Renal cortex interstitium (tissue), 11 donors: ENCODE measurements around the gene TPD52L1. TPM values are rescaled to one million over a fixed set of nuclear protein-coding genes. Genes with fewer than 3 reads are reported as not detected.

Experiments used
- DNase-seq, 11 donors: peaks; one replicate each; pipeline ENCODE4 v3.0.0-alpha.2; 2013; ENCODE audit warnings: low read depth in 9 of 11, low spot score in 4 of 11; ENCODE audit errors: extremely low read depth in 1 of 11
- polyA plus RNA-seq, 3 donors: library from polyadenylated mRNA; unstranded; fragments of 120-200 nt; gene quantifications; one replicate each; pipeline ENCODE4 v1.2.1, GENCODE V29; 2013; ENCODE audit not compliant: insufficient read length in 3 of 3

The TPD52L1 gene
- polyA plus RNA-seq, 3 donors, result 83.7 to 100 (median 91.4) TPM

GRCh38 chr6:125248136-125248535 is 94.6 kb downstream of the TPD52L1 start:
- DNase-seq, result no peak

GRCh38 chr6:125250511-125250910 is 96.9 kb downstream of the TPD52L1 start:
- DNase-seq, result no peak

GRCh38 chr6:125251516-125252220 is 98.1 kb downstream of the TPD52L1 start:
- peak in 3 of 11 donors; percentile 10 to 11 (median 10) for DNase-seq

GRCh38 chr6:125252891-125253290 is 99.3 kb downstream of the TPD52L1 start:
- no peak for DNase-seq

- no peak for DNase-seq
Observed at GRCh38 chr6:125253881-125254280, 100.3 kb downstream of the TPD52L1 start.

GRCh38 chr6:125254321-125254720 is 100.7 kb downstream of the TPD52L1 start:
- no peak for DNase-seq

GRCh38 chr6:125255201-125255600 is 101.6 kb downstream of the TPD52L1 start:
- no peak for DNase-seq

GRCh38 chr6:125257351-125257750 is 103.8 kb downstream of the TPD52L1 start:
- no peak for DNase-seq

- no peak for DNase-seq
Observed at GRCh38 chr6:125258651-125259353, 105.2 kb downstream of the TPD52L1 start.

- DNase-seq, result no peak
Observed at GRCh38 chr6:125259354-125259736, 105.8 kb downstream of the TPD52L1 start.

GRCh38 chr6:125262016-125263013 is 108.7 kb downstream of the TPD52L1 start:
- DNase-seq, result no peak

GRCh38 chr6:125264476-125264875 is 110.9 kb downstream of the TPD52L1 start:
- DNase-seq, result no peak

GRCh38 chr6:125267806-125268523 is 114.4 kb downstream of the TPD52L1 start:
- DNase-seq, result no peak

- no peak for DNase-seq
Observed at GRCh38 chr6:125268765-125269164, 115.2 kb downstream of the TPD52L1 start.

GRCh38 chr6:125269328-125269985 is 115.9 kb downstream of the TPD52L1 start:
- DNase-seq, result no peak

- DNase-seq, result no peak
Observed at GRCh38 chr6:125270380-125270779, 116.8 kb downstream of the TPD52L1 start.

GRCh38 chr6:125271486-125272159 is 118.0 kb downstream of the TPD52L1 start:
- no peak for DNase-seq

- no peak for DNase-seq
Observed at GRCh38 chr6:125273251-125273650, 119.7 kb downstream of the TPD52L1 start.
